ENCODE results near the gene NCOA3. TPM values are rescaled to one million over a fixed set of nuclear protein-coding genes. Genes with fewer than 3 reads are reported as not detected.

NCOA3 gene
- total RNA-seq, 1 experiment from 2014 or later = 31.1 TPM

Other genes with a start within 250 kb of the NCOA3 start
- gene ZMYND8, start 145.2 kb upstream of the NCOA3 start, total RNA-seq (2014; rRNA removed) = 11.6 and 12.8 TPM in 2 replicates